HCT116 (cell line): ENCODE measurements around the gene PHYH. TPM values are rescaled to one million over a fixed set of nuclear protein-coding genes. Genes with fewer than 3 reads are reported as not detected.

Experiments
- ATAC-seq: fragments of 200-7000 bp; cut with Tn5 transposase; 2 replicates; pipeline ENCODE4 v1.9.1; 2020; ENCODE audit warnings: mild to moderate bottlenecking, moderate library complexity
- BruUV-seq: library from RNA; stranded (reverse); fragments of 400-500 nt; replicated peaks from 2 replicates; lab custom pipeline; 2021; lab: Mats Ljungman, UMichigan
- CTCF ChIA-PET: fragments of 300-600 bp; sonication (Branson Sonifier 250); formaldehyde crosslinking; loops from one replicate; lab custom pipeline; 2021; ENCODE audit warnings: antibody characterized with exemption; lab: Charles Lee
- POLR2A ChIA-PET: fragments of 300-600, 350-600 bp; sonication (Branson Sonifier 250); formaldehyde crosslinking; loops from one replicate; lab custom pipeline; 2021; ENCODE audit warnings: antibody characterized with exemption; lab: Charles Lee
- RAD21 ChIA-PET, 2 experiments: fragments of 300-600 bp; sonication (Branson Sonifier 250); formaldehyde crosslinking; loops; one replicate each; lab custom pipeline; 2023; ENCODE audit warnings: low total read pairs in 2 of 2; ENCODE audit not compliant: uncharacterized antibody in 2 of 2, unreplicated experiment in 2 of 2, low non-redundant PET in 1 of 2; lab: Charles Lee
- DNase-seq: peaks from one replicate; pipeline ENCODE4 v3.0.0-alpha.2; 2010; ENCODE audit warnings: low read depth, low spot score
- H2AFZ ChIP-seq: fragments of 200-600 bp; shearing (Covaris generic), sonication (generic); 2 replicates; pipeline ENCODE4 v1.6.1; 2017; ENCODE audit warnings: low read depth, mixed run types, mixed read lengths, antibody characterized with exemption, low read length; ENCODE audit not compliant: poor library complexity, severe bottlenecking
- H3K27ac ChIP-seq: 2 replicates; pipeline ENCODE4 v1.5.1; 2012; ENCODE audit warnings: low read depth, low read length
- H3K27me3 ChIP-seq: fragments of 200-600 bp; sonication (generic); 2 replicates; pipeline ENCODE4 v1.6.1; 2016; ENCODE audit warnings: mixed run types, low read length, mixed read lengths; ENCODE audit not compliant: insufficient read depth
- H3K36me3 ChIP-seq, 2 experiments: fragments of 200-500 bp in 1 of 2; fragments of 200-600 bp in 1 of 2; sonication (Bioruptor generic) in 1 of 2; sonication (generic) in 1 of 2; 2 replicates each; pipeline versions ENCODE4 v1.5.1 to v1.6.1; 2014 to 2016; ENCODE audit warnings: low read length in 2 of 2, inconsistent platforms in 1 of 2, mixed read lengths in 1 of 2, mixed run types in 1 of 2; ENCODE audit not compliant: insufficient read depth in 2 of 2, control insufficient read depth in 1 of 2
- H3K4me1 ChIP-seq, 2 experiments: fragments of 200-600 bp in 1 of 2; sonication (generic) in 1 of 2; 2 replicates each; pipeline versions ENCODE4 v1.5.1 to v1.6.1; 2012 to 2017; ENCODE audit warnings: low read length in 2 of 2, inconsistent platforms in 1 of 2, mild to moderate bottlenecking in 1 of 2, mixed read lengths in 1 of 2, mixed run types in 1 of 2, moderate library complexity in 1 of 2; ENCODE audit not compliant: insufficient read depth in 2 of 2, control insufficient read depth in 1 of 2
- H3K4me2 ChIP-seq: fragments of 200-600 bp; sonication (generic); 2 replicates; pipeline ENCODE4 v1.6.1; 2017; ENCODE audit warnings: mixed run types, low read length, mixed read lengths
- H3K4me3 ChIP-seq, 2 experiments: fragments of 200-600 bp in 1 of 2; sonication (generic) in 1 of 2; replicated peaks in 1 of 2; 2 replicates each; pipeline ENCODE4 v1.5.1; 2011 to 2016; ENCODE audit warnings: low read length in 2 of 2, control low read depth in 1 of 2, low read depth in 1 of 2, mild to moderate bottlenecking in 1 of 2, mixed read lengths in 1 of 2, mixed run types in 1 of 2
- H3K79me2 ChIP-seq: fragments of 200-600 bp; sonication (generic); 2 replicates; pipeline ENCODE4 v1.6.1; 2017; ENCODE audit warnings: mild to moderate bottlenecking, mixed run types, low read length, moderate library complexity, mixed read lengths; ENCODE audit not compliant: insufficient read depth
- H3K9ac ChIP-seq: fragments of 200-600 bp; sonication (generic); 2 replicates; pipeline ENCODE4 v1.6.1; 2016; ENCODE audit warnings: low read length, mixed read lengths
- H3K9me2 ChIP-seq: fragments of 200-600 bp; sonication (generic), shearing (Covaris generic); 2 replicates; pipeline ENCODE4 v1.6.1; 2017; ENCODE audit warnings: mixed run types, mild to moderate bottlenecking, moderate library complexity; ENCODE audit not compliant: insufficient read depth
- H3K9me3 ChIP-seq, 2 experiments: fragments of 200-500 bp in 1 of 2; fragments of 200-600 bp in 1 of 2; sonication (Bioruptor generic) in 1 of 2; sonication (generic) in 1 of 2; 2 replicates each; pipeline ENCODE4 v1.6.1; 2014 to 2017; ENCODE audit warnings: low read length in 2 of 2, mixed read lengths in 2 of 2, inconsistent platforms in 1 of 2, low read depth in 1 of 2, mild to moderate bottlenecking in 1 of 2, mixed run types in 1 of 2, moderate library complexity in 1 of 2; ENCODE audit not compliant: control insufficient read depth in 1 of 2, insufficient read depth in 1 of 2
- H4K20me1 ChIP-seq: fragments of 200-600 bp; sonication (generic), shearing (Covaris generic); 2 replicates; pipeline ENCODE4 v1.6.1; 2017; ENCODE audit warnings: mixed run types, mild to moderate bottlenecking, moderate library complexity; ENCODE audit not compliant: insufficient read depth
- CBX3 ChIP-seq: IDR thresholded peaks from 2 replicates; pipeline ENCODE4 v1.6.1; 2012; ENCODE audit warnings: low read depth
- CEBPB ChIP-seq: IDR thresholded peaks from 2 replicates; pipeline ENCODE4 v1.6.1; 2012; ENCODE audit warnings: low read depth
- EGR1 ChIP-seq: IDR thresholded peaks from 2 replicates; pipeline ENCODE4 v1.6.1; 2012; ENCODE audit warnings: low read depth
- ELF1 ChIP-seq: IDR thresholded peaks from 2 replicates; pipeline ENCODE4 v1.6.1; 2012; ENCODE audit warnings: low read depth, borderline replicate concordance
- EZH2 ChIP-seq: fragments of 200-600 bp; sonication (generic); IDR thresholded peaks from 2 replicates; pipeline ENCODE4 v1.6.1; 2017; ENCODE audit warnings: antibody characterized with exemption, mixed run types
- EZH2phosphoT487 ChIP-seq: fragments of 200-600 bp; IDR thresholded peaks from 2 replicates; pipeline ENCODE4 v1.6.1; 2018; ENCODE audit warnings: antibody characterized with exemption, borderline replicate concordance
- FOSL1 ChIP-seq: IDR thresholded peaks from 2 replicates; pipeline ENCODE4 v1.6.1; 2012; ENCODE audit warnings: low read depth
- JUND ChIP-seq: IDR thresholded peaks from 2 replicates; pipeline ENCODE4 v1.6.1; 2012
- POLR2A ChIP-seq: IDR thresholded peaks from 2 replicates; pipeline ENCODE4 v1.7.0; 2011; ENCODE audit warnings: borderline replicate concordance; ENCODE audit not compliant: insufficient read depth, insufficient read length; ENCODE audit errors: extremely low read depth
- POLR2AphosphoS5 ChIP-seq: IDR thresholded peaks from 2 replicates; pipeline ENCODE4 v1.6.1; 2011; ENCODE audit warnings: mild to moderate bottlenecking, low read depth, low read length, moderate library complexity
- RAD21 ChIP-seq: IDR thresholded peaks from 2 replicates; pipeline ENCODE4 v1.6.1; 2012; ENCODE audit warnings: low read depth, mild to moderate bottlenecking
- SP1 ChIP-seq: IDR thresholded peaks from 2 replicates; pipeline ENCODE4 v1.6.1; 2012; ENCODE audit warnings: low read depth
- SRF ChIP-seq: IDR thresholded peaks from 2 replicates; pipeline ENCODE4 v1.6.1; 2012; ENCODE audit warnings: low read depth
- ZFX ChIP-seq: fragments of 450-650 bp; IDR thresholded peaks from 2 replicates; pipeline ENCODE4 v1.6.1; 2017
- ZNF274 ChIP-seq: fragments of 200-500 bp; sonication (Bioruptor generic); IDR thresholded peaks from 2 replicates; pipeline ENCODE4 v1.6.1; 2014; ENCODE audit warnings: mild to moderate bottlenecking, low read depth, low read length, inconsistent platforms
- intact Hi-C: fragments of 100-400 bp; cut with micrococcal nuclease; formaldehyde crosslinking; loops from 2 replicates; pipeline ENCODE4 v1.10.0; 2022
- total RNA-seq: library from RNA; stranded (reverse); gene quantifications from one replicate; pipeline ENCODE4 v1.2.1, GENCODE V29; 2021; ENCODE audit not compliant: unreplicated experiment
- TF ChIP-seq, protein P1 (sequence below): IDR thresholded peaks from 2 replicates; pipeline ENCODE4 v1.6.1; 2012
- TF ChIP-seq, protein P2 (sequence below), 3 experiments: fragments of 200-600 bp in 1 of 3; sonication (generic) in 1 of 3; IDR thresholded peaks in 2 of 3; conservative IDR thresholded peaks in 1 of 3; 2 replicates each; pipeline ENCODE4 v1.5.1; 2012 to 2017; ENCODE audit warnings: low read depth in 2 of 3, low read length in 2 of 3, antibody characterized with exemption in 1 of 3, borderline replicate concordance in 1 of 3, control low read depth in 1 of 3, mild to moderate bottlenecking in 1 of 3, mixed read lengths in 1 of 3, mixed run types in 1 of 3, moderate library complexity in 1 of 3; ENCODE audit not compliant: insufficient read depth in 1 of 3
- TF ChIP-seq, protein P3 (sequence below): IDR thresholded peaks from 2 replicates; pipeline ENCODE4 v1.6.1; 2012; ENCODE audit warnings: low read depth
- TF ChIP-seq, protein P4 (sequence below): IDR thresholded peaks from 2 replicates; pipeline ENCODE4 v1.6.1; 2012
- TF ChIP-seq, protein P5 (sequence below): IDR thresholded peaks from 2 replicates; pipeline ENCODE4 v1.6.1; 2011; ENCODE audit warnings: mild to moderate bottlenecking, low read length, moderate library complexity; ENCODE audit not compliant: insufficient replicate concordance; ENCODE audit errors: extremely low read depth

PHYH gene
- total RNA-seq, 1 experiment from 2014 or later = 15.3 TPM

DNA sequence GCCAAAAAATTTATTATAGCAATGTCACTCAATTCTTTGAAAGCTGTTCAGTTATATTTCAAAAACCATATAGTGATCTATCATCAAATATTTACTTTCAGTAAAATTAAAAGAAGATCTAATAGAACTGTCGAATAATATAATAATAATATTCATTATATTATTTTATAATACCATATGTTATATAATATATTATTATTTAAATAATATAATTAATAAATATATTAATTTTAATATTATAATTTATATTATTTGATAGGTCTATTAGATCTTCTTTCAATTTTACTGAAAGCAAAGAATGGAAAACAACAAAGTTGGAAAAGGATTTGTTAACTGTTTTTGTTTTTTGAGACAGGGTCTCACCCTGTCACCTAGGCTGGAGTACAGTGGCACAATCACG lies 43.2 kb downstream of the PHYH start:
- Histone ChIP-seq H2AFZ (no peak overlapping the region), H4K20me1 (no peaks in the 10 kb centered on the region), H3K27ac (no peak overlapping the region), H3K27me3 (no peaks in the 10 kb centered on the region), H3K4me2 (no peak overlapping the region), H3K79me2 (no peaks in the 10 kb centered on the region), H3K4me1 (no peaks in the 10 kb centered on the region), H3K36me3 (no peaks in the 10 kb centered on the region), H3K9me2 (no peaks in the 10 kb centered on the region), H3K4me3 (no peak overlapping the region), H3K9me3 (no peaks in the 10 kb centered on the region), H3K9ac (no peak overlapping the region)
- no TSS peak for BruUV-seq
- CTCF ChIA-PET = no interaction called here
- no peak for ATAC-seq
- no peak for TF ChIP-seq RAD21
- TF ChIP-seq, protein P1, sequence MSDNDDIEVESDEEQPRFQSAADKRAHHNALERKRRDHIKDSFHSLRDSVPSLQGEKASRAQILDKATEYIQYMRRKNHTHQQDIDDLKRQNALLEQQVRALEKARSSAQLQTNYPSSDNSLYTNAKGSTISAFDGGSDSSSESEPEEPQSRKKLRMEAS = no peak
- no peak for TF ChIP-seq CEBPB
- TF ChIP-seq POLR2A = no peak
- no peak for TF ChIP-seq ELF1
- TF ChIP-seq POLR2AphosphoS5 = no peak
- TF ChIP-seq EGR1 = no peak
- no peak for TF ChIP-seq CBX3
- TF ChIP-seq, protein P2, sequence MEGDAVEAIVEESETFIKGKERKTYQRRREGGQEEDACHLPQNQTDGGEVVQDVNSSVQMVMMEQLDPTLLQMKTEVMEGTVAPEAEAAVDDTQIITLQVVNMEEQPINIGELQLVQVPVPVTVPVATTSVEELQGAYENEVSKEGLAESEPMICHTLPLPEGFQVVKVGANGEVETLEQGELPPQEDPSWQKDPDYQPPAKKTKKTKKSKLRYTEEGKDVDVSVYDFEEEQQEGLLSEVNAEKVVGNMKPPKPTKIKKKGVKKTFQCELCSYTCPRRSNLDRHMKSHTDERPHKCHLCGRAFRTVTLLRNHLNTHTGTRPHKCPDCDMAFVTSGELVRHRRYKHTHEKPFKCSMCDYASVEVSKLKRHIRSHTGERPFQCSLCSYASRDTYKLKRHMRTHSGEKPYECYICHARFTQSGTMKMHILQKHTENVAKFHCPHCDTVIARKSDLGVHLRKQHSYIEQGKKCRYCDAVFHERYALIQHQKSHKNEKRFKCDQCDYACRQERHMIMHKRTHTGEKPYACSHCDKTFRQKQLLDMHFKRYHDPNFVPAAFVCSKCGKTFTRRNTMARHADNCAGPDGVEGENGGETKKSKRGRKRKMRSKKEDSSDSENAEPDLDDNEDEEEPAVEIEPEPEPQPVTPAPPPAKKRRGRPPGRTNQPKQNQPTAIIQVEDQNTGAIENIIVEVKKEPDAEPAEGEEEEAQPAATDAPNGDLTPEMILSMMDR (IDR thresholded peaks at IDR 0.05 in 2 of 3, conservative IDR thresholded peaks at IDR 0.05 in 1 of 3; ENCODE audit: borderline replicate concordance in 1 of 3, insufficient read depth in 1 of 3, low read depth in 2 of 3, low read length in 2 of 3) = no peak
- TF ChIP-seq, protein P3, sequence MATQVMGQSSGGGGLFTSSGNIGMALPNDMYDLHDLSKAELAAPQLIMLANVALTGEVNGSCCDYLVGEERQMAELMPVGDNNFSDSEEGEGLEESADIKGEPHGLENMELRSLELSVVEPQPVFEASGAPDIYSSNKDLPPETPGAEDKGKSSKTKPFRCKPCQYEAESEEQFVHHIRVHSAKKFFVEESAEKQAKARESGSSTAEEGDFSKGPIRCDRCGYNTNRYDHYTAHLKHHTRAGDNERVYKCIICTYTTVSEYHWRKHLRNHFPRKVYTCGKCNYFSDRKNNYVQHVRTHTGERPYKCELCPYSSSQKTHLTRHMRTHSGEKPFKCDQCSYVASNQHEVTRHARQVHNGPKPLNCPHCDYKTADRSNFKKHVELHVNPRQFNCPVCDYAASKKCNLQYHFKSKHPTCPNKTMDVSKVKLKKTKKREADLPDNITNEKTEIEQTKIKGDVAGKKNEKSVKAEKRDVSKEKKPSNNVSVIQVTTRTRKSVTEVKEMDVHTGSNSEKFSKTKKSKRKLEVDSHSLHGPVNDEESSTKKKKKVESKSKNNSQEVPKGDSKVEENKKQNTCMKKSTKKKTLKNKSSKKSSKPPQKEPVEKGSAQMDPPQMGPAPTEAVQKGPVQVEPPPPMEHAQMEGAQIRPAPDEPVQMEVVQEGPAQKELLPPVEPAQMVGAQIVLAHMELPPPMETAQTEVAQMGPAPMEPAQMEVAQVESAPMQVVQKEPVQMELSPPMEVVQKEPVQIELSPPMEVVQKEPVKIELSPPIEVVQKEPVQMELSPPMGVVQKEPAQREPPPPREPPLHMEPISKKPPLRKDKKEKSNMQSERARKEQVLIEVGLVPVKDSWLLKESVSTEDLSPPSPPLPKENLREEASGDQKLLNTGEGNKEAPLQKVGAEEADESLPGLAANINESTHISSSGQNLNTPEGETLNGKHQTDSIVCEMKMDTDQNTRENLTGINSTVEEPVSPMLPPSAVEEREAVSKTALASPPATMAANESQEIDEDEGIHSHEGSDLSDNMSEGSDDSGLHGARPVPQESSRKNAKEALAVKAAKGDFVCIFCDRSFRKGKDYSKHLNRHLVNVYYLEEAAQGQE = no peak
- no peak for TF ChIP-seq SRF
- TF ChIP-seq ZNF274 = no peak
- TF ChIP-seq, protein P4, sequence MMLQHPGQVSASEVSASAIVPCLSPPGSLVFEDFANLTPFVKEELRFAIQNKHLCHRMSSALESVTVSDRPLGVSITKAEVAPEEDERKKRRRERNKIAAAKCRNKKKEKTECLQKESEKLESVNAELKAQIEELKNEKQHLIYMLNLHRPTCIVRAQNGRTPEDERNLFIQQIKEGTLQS = no peak
- no peak for TF ChIP-seq EZH2phosphoT487
- no peak for TF ChIP-seq JUND
- no peak for TF ChIP-seq FOSL1
- TF ChIP-seq, protein P5, sequence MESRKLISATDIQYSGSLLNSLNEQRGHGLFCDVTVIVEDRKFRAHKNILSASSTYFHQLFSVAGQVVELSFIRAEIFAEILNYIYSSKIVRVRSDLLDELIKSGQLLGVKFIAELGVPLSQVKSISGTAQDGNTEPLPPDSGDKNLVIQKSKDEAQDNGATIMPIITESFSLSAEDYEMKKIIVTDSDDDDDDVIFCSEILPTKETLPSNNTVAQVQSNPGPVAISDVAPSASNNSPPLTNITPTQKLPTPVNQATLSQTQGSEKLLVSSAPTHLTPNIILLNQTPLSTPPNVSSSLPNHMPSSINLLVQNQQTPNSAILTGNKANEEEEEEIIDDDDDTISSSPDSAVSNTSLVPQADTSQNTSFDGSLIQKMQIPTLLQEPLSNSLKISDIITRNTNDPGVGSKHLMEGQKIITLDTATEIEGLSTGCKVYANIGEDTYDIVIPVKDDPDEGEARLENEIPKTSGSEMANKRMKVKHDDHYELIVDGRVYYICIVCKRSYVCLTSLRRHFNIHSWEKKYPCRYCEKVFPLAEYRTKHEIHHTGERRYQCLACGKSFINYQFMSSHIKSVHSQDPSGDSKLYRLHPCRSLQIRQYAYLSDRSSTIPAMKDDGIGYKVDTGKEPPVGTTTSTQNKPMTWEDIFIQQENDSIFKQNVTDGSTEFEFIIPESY = no peak
- TF ChIP-seq SP1 = no peak
- TF ChIP-seq EZH2 = no peak
- no peak for TF ChIP-seq ZFX
- POLR2A ChIA-PET = no interaction called here
- intact Hi-C loops = no loop called here
- RAD21 ChIA-PET = no interaction called here
- DNase-seq = no peak
